HL-60 (cell line): ENCODE data around the gene INAVA.
"Not testable (repeated sequence)": the region's sequence is repeated elsewhere in the genome, so short reads cannot be mapped to it uniquely, and the experiment has no call there.

ENCODE experiments used
- DNase-seq, 2 experiments: peaks; one replicate each; pipeline ENCODE4 v3.0.0-alpha.2; 2010 to 2020; ENCODE audit warnings: low read depth in 1 of 2, low spot score in 1 of 2
- H3K27ac ChIP-seq: fragments of 250-450 bp; sonication (Bioruptor Pico); replicated peaks from 2 replicates; pipeline ENCODE4 v1.5.1; 2020; ENCODE audit warnings: mild to moderate bottlenecking, moderate library complexity
- H3K27me3 ChIP-seq: fragments of 250-450 bp; sonication (Bioruptor Pico); 2 replicates; pipeline ENCODE4 v1.5.1; 2021; ENCODE audit warnings: mild to moderate bottlenecking, moderate library complexity; ENCODE audit not compliant: insufficient read depth, poor library complexity, severe bottlenecking
- H3K4me3 ChIP-seq: replicated peaks from 2 replicates; pipeline ENCODE4 v1.5.1; 2011; ENCODE audit warnings: mild to moderate bottlenecking, control low read depth, low read length; ENCODE audit not compliant: insufficient read depth
- CTCF ChIP-seq: IDR thresholded peaks from one replicate; pipeline ENCODE4 v1.5.1; 2011; ENCODE audit warnings: low read length, control low read depth, inconsistent platforms; ENCODE audit not compliant: insufficient read depth
- GABPA ChIP-seq: IDR thresholded peaks from 2 replicates; pipeline ENCODE4 v1.6.1; 2012; ENCODE audit warnings: low read depth
- POLR2AphosphoS5 ChIP-seq: IDR thresholded peaks from 2 replicates; pipeline ENCODE4 v1.6.1; 2012; ENCODE audit warnings: low read depth
- REST ChIP-seq: IDR thresholded peaks from 2 replicates; pipeline ENCODE4 v1.6.1; 2012; ENCODE audit warnings: low read depth; ENCODE audit not compliant: insufficient replicate concordance
- SPI1 ChIP-seq: IDR thresholded peaks from 2 replicates; pipeline ENCODE4 v1.6.1; 2012; ENCODE audit warnings: low read depth, mild to moderate bottlenecking, borderline replicate concordance

INAVA gene

GRCh38 chr1:200962631-200963030 lies 67.9 kb downstream of the INAVA start:
- no peak for DNase-seq
- Histone ChIP-seq H3K27me3 (no peaks in the 10 kb centered on the region), H3K27ac (no peak overlapping the region), H3K4me3 (no peak overlapping the region)
- no peak for TF ChIP-seq SPI1
- TF ChIP-seq CTCF: no peak
- TF ChIP-seq GABPA: no peak
- no peak for TF ChIP-seq POLR2AphosphoS5
- TF ChIP-seq REST: no peak

GRCh38 chr1:200963076-200963475 lies 68.4 kb downstream of the INAVA start:
- H3K27ac ChIP-seq: no peak overlapping the region
- no peak overlapping the region for H3K4me3 ChIP-seq
- no peaks in the 10 kb centered on the region for H3K27me3 ChIP-seq
- no peak for TF ChIP-seq POLR2AphosphoS5
- no peak for TF ChIP-seq REST
- TF ChIP-seq GABPA: no peak
- TF ChIP-seq SPI1: no peak
- no peak for TF ChIP-seq CTCF
- DNase-seq: no peak

GRCh38 chr1:200963888-200964287 lies 69.2 kb downstream of the INAVA start:
- not testable (repeated sequence) for H3K27me3 ChIP-seq, H3K27ac ChIP-seq

More at GRCh38 chr1:200963888-200964287, 69.2 kb downstream of the INAVA start:
- not testable (repeated sequence) for DNase-seq, H3K4me3 ChIP-seq
